Cardiac fibroblast (primary cell): ENCODE data around the gene INTS11.

ENCODE experiments used
- DNase-seq, 2 donors: peaks; one replicate each; pipeline versions ENCODE4 v3.0.0 to v3.0.0-alpha.2; 2010; ENCODE audit warnings: low read depth in 2 of 2
- H3K4me3 ChIP-seq, 2 donors: replicated peaks in 1 of 2; 1 replicate in 1 of 2; 2 replicates in 1 of 2; pipeline ENCODE4 v1.5.1; 2011; ENCODE audit warnings: low read depth in 2 of 2, low read length in 2 of 2, mild to moderate bottlenecking in 2 of 2, moderate library complexity in 1 of 2
- TF ChIP-seq, protein P1 (sequence below): IDR thresholded peaks from one replicate; pipeline ENCODE4 v1.5.1; 2011; ENCODE audit warnings: low read depth, mild to moderate bottlenecking, low read length, inconsistent platforms

INTS11 gene

DNA sequence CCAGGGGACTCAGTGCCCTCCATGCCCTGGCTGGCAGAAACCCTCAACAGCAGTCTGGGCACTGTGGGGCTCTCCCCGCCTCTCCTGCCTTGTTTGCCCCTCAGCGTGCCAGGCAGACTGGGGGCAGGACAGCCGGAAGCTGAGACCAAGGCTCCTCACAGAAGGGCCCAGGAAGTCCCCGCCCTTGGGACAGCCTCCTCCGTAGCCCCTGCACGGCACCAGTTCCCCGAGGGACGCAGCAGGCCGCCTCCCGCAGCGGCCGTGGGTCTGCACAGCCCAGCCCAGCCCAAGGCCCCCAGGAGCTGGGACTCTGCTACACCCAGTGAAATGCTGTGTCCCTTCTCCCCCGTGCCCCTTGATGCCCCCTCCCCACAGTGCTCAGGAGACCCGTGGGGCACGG is 3.8 kb upstream of the INTS11 start:
- no peak for DNase-seq
- no peak overlapping the region for H3K4me3 ChIP-seq
- TF ChIP-seq, protein P1, sequence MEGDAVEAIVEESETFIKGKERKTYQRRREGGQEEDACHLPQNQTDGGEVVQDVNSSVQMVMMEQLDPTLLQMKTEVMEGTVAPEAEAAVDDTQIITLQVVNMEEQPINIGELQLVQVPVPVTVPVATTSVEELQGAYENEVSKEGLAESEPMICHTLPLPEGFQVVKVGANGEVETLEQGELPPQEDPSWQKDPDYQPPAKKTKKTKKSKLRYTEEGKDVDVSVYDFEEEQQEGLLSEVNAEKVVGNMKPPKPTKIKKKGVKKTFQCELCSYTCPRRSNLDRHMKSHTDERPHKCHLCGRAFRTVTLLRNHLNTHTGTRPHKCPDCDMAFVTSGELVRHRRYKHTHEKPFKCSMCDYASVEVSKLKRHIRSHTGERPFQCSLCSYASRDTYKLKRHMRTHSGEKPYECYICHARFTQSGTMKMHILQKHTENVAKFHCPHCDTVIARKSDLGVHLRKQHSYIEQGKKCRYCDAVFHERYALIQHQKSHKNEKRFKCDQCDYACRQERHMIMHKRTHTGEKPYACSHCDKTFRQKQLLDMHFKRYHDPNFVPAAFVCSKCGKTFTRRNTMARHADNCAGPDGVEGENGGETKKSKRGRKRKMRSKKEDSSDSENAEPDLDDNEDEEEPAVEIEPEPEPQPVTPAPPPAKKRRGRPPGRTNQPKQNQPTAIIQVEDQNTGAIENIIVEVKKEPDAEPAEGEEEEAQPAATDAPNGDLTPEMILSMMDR, result no peak

DNA sequence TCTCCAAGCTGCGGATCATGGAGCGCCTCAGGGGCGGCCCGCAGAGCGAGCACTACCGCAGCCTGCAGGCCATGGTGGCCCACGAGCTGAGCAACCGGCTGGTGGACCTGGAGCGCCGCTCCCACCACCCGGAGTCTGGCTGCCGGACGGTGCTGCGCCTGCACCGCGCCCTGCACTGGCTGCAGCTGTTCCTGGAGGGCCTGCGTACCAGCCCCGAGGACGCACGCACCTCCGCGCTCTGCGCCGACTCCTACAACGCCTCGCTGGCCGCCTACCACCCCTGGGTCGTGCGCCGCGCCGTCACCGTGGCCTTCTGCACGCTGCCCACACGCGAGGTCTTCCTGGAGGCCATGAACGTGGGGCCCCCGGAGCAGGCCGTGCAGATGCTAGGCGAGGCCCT is 2.8 kb upstream of the INTS11 start:
- no peak for DNase-seq
- H3K4me3 ChIP-seq, result no peak overlapping the region
- TF ChIP-seq, protein P1, result no peak

DNA sequence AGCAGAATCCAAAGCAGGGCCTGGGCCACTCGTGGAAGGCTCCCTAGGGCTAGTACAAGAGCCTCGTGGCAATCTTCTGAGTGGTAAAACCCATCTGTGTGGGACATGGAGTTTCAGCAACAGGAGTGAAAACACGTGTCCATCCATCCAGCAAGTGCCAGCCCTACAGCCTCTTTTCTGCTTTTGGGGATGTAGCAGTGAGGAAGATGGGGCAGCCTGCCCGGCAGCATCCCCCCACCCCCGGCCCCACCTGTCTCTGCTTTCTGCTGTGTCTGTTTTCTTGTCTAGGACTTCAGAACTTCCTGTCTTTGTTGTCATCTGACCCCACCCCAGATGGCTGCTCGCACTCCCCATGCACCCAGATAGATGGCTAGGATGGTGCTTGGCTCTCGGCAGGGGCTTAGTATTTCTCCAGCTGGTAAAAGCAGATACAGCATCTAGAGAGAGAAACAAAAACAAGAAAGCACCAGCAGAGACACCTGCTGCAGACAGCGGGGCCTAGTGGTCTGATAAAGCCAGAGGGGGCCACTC is 1.7 kb upstream of the INTS11 start:
- peak overlapping the region; percentile 81 to 86 for H3K4me3 ChIP-seq

DNA sequence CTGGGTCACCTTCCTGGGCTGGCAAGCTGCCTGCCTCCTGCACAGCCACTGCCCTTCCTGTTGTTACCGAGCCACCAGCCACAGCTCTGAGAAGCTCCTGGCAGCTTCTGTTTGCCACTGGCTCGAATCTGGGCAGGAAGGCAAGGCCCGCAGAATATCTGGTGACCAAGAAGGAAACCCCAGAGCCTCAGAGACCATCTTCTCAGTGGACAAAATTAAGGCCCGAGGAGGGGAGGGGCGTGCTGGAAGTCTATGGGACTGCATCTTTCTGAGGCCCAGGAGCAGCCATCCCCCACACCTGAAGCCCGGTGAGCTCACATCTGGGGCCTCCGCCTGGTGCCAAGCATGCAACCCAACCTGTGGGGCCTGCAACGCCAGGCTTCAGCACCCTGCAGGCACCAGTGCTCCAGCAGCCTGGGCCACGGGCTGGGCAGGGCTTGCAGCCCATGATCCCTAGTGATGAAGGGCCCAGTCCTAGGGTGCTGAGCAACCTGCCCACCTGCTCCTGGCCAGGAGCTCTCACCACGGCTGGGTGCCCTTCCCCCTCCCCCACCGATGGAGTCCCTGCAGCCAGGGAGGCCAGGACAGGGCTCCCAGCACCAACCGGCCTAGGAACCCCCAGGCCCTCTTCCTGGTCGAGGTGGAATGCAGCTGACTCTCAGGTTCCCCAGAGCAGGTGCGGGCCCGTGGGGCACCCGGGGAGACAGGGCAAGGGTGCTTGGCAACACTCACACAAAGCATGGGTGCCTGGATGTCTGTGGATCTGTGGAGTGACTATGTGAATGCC is 1.0 kb upstream of the INTS11 start:
- H3K4me3 ChIP-seq, result peak overlapping the region; percentile 81 to 86
- DNase-seq, result no peak
- TF ChIP-seq, protein P1, result no peak

More for the DNA sequence above, 1.7 kb upstream of the INTS11 start:
- TF ChIP-seq, protein P1, result no peak
- DNase-seq, result no peak

DNA sequence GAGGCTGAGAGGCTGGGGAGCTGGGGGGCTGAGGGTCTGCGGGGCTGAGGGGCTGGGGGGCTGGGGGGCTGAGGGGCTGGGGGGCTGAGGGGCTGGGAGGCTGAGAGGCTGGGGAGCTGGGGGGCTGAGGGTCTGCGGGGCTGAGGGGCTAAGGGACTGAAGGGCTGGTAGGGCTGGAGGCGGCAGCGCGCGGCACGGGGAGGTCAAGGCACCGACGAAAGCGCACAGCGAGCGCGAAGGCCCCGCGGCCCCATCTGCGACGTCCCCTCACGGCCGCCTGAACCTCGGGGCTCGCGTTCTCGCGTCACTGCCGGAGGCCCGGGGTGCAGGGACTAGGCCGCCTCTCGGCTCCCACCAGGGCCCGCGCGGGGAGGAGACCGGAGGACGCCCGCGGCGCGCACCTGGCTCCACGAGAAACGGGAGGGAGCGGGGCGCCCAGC is 356 bp downstream of the INTS11 start:
- H3K4me3 ChIP-seq, result peak overlapping the region; percentile 63 to 86
- no peak for DNase-seq
- TF ChIP-seq, protein P1, result no peak

DNA sequence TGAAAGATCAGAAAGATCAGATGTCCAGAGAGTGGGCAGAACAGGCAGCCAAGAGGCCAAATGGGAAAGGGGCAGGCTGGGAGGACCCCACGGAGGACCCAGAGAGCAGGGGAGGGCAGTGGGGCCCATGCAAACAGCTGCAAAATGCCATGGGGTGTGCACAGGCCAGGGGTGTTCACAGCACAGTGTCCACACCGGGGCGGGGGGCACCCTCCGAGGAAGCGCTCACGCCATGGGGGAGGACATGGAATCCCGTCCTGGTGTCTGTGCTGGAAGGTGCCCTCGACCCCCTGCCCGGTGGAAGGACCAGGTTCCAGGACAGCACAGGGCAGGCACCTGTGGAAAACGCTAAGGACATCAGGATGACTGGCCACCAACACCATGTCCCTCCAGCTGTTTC is 1.5 kb downstream of the INTS11 start:
- H3K4me3 ChIP-seq, result no peak overlapping the region
- TF ChIP-seq, protein P1, result no peak

More for the DNA sequence above, 1.5 kb downstream of the INTS11 start:
- no peak for DNase-seq
